GM18873 (cell line): ENCODE results near the gene STAG3.
A peak's percentile ranks its signal among the peaks of the same experiment; 100 is the strongest.
"Not testable (repeated sequence)": the region's sequence is repeated elsewhere in the genome, so short reads cannot be mapped to it uniquely, and the experiment has no call there.

ENCODE experiments used
- ATAC-seq: cut with Tn5 transposase; IDR thresholded peaks from one replicate; pipeline ENCODE4 v1.9.1; 2021; ENCODE audit warnings: mild to moderate bottlenecking, moderate library complexity, moderate number of reproducible peaks; ENCODE audit not compliant: unreplicated experiment, low FRiP score

The STAG3 gene

GRCh38 chr7:100173806-100174495 is 3.8 kb upstream of the STAG3 start:
- no peak for ATAC-seq

GRCh38 chr7:100174582-100174981 is 3.1 kb upstream of the STAG3 start:
- no peak for ATAC-seq

GRCh38 chr7:100175296-100175935 is 2.3 kb upstream of the STAG3 start:
- no peak for ATAC-seq

- no peak for ATAC-seq
Observed at GRCh38 chr7:100176096-100177044, 1.3 kb upstream of the STAG3 start.

GRCh38 chr7:100180084-100180483 is 2.4 kb downstream of the STAG3 start:
- ATAC-seq, result not testable (repeated sequence)

GRCh38 chr7:100182616-100183015 is 4.9 kb downstream of the STAG3 start:
- not testable (repeated sequence) for ATAC-seq

- not testable (repeated sequence) for ATAC-seq
Observed at GRCh38 chr7:100183090-100183489, 5.4 kb downstream of the STAG3 start.

GRCh38 chr7:100185726-100186125 is 8.0 kb downstream of the STAG3 start:
- no peak for ATAC-seq

- ATAC-seq, result no peak
Observed at GRCh38 chr7:100189061-100189460, 11.3 kb downstream of the STAG3 start.

- no peak for ATAC-seq
Observed at GRCh38 chr7:100190048-100190711, 12.5 kb downstream of the STAG3 start.

GRCh38 chr7:100191775-100192174 is 14.1 kb downstream of the STAG3 start:
- no peak for ATAC-seq

GRCh38 chr7:100192281-100192862 is 14.7 kb downstream of the STAG3 start:
- not testable (repeated sequence) for ATAC-seq

- no peak for ATAC-seq
Observed at GRCh38 chr7:100192969-100193368, 15.3 kb downstream of the STAG3 start.

GRCh38 chr7:100195222-100195621 is 17.5 kb downstream of the STAG3 start:
- ATAC-seq, result no peak

- not testable (repeated sequence) for ATAC-seq
Observed at GRCh38 chr7:100195901-100196322, 18.2 kb downstream of the STAG3 start.

- ATAC-seq, result no peak
Observed at GRCh38 chr7:100198266-100198665, 20.5 kb downstream of the STAG3 start.

GRCh38 chr7:100200693-100201092 is 23.0 kb downstream of the STAG3 start:
- ATAC-seq, result no peak

- ATAC-seq, result no peak
Observed at GRCh38 chr7:100204454-100204853, 26.7 kb downstream of the STAG3 start.

GRCh38 chr7:100208911-100209408 is 31.2 kb downstream of the STAG3 start:
- peak; percentile 67 for ATAC-seq

GRCh38 chr7:100209493-100209892 is 31.8 kb downstream of the STAG3 start:
- no peak for ATAC-seq
